Trophoblast cell (in vitro differentiated cells and primary cell): ENCODE results near the gene PADI4.

ENCODE experiments used
- DNase-seq, 2 donors: peaks; one replicate each; pipeline ENCODE4 v3.0.0-alpha.2; 2016
- H2AFZ ChIP-seq: 2 replicates; pipeline ENCODE4 v1.6.1; 2013; ENCODE audit warnings: low read length, moderate library complexity, mild to moderate bottlenecking; ENCODE audit not compliant: insufficient read depth, poor library complexity
- H2AK5ac ChIP-seq: 2 replicates; pipeline ENCODE4 v1.6.1; 2013; ENCODE audit warnings: mild to moderate bottlenecking, low read length
- H2BK120ac ChIP-seq: 2 replicates; pipeline ENCODE4 v1.6.1; 2013; ENCODE audit warnings: low read length, mild to moderate bottlenecking, moderate library complexity; ENCODE audit not compliant: insufficient read depth, poor library complexity
- H2BK12ac ChIP-seq: 2 replicates; pipeline ENCODE4 v1.6.1; 2013; ENCODE audit warnings: mild to moderate bottlenecking, low read length, moderate library complexity
- H2BK5ac ChIP-seq: 2 replicates; pipeline ENCODE4 v1.6.1; 2013; ENCODE audit warnings: low read length, low read depth, moderate library complexity, mild to moderate bottlenecking; ENCODE audit not compliant: poor library complexity
- H3K14ac ChIP-seq: 2 replicates; pipeline ENCODE4 v1.6.1; 2013; ENCODE audit warnings: mild to moderate bottlenecking, low read length
- H3K18ac ChIP-seq: 2 replicates; pipeline ENCODE4 v1.6.1; 2013; ENCODE audit warnings: mild to moderate bottlenecking, low read length
- H3K23ac ChIP-seq: 2 replicates; pipeline ENCODE4 v1.6.1; 2013; ENCODE audit warnings: low read length
- H3K27ac ChIP-seq: 2 replicates; pipeline ENCODE4 v1.5.1; 2013; ENCODE audit warnings: low read depth, mild to moderate bottlenecking, inconsistent platforms, low read length, moderate library complexity
- H3K27me3 ChIP-seq: 2 replicates; pipeline ENCODE4 v1.6.1; 2013; ENCODE audit warnings: inconsistent platforms, mild to moderate bottlenecking, low read length, moderate library complexity; ENCODE audit not compliant: insufficient read depth
- H3K36me3 ChIP-seq, 2 experiments: 1 replicate in 1 of 2; 2 replicates in 1 of 2; pipeline ENCODE4 v1.6.1; 2013; ENCODE audit warnings: low read length in 2 of 2, mild to moderate bottlenecking in 2 of 2, moderate library complexity in 1 of 2; ENCODE audit not compliant: insufficient read depth in 2 of 2, control insufficient read depth in 1 of 2
- H3K4ac ChIP-seq: 2 replicates; pipeline ENCODE4 v1.6.1; 2013; ENCODE audit warnings: low read depth, mild to moderate bottlenecking, low read length, moderate library complexity
- H3K4me1 ChIP-seq, 2 experiments: 1 replicate in 1 of 2; 2 replicates in 1 of 2; pipeline ENCODE4 v1.6.1; 2013; ENCODE audit warnings: low read length in 2 of 2, mild to moderate bottlenecking in 2 of 2, moderate library complexity in 1 of 2; ENCODE audit not compliant: insufficient read depth in 2 of 2, control insufficient read depth in 1 of 2
- H3K4me2 ChIP-seq: 2 replicates; pipeline ENCODE4 v1.6.1; 2013; ENCODE audit warnings: inconsistent platforms, mild to moderate bottlenecking, low read length, moderate library complexity
- H3K4me3 ChIP-seq: 2 replicates; pipeline ENCODE4 v1.5.1; 2013; ENCODE audit warnings: mild to moderate bottlenecking, low read depth, low read length, inconsistent platforms
- H3K79me1 ChIP-seq: one replicate; pipeline ENCODE4 v1.6.1; 2013; ENCODE audit warnings: low read length
- H3K79me2 ChIP-seq: 2 replicates; pipeline ENCODE4 v1.6.1; 2013; ENCODE audit warnings: low read length, mild to moderate bottlenecking; ENCODE audit not compliant: control insufficient read depth, insufficient read depth, poor library complexity
- H3K9ac ChIP-seq: 2 replicates; pipeline ENCODE4 v1.6.1; 2013; ENCODE audit warnings: mild to moderate bottlenecking, low read length
- H3K9me3 ChIP-seq: 2 replicates; pipeline ENCODE4 v1.6.1; 2013; ENCODE audit warnings: low read depth, mild to moderate bottlenecking, control low read depth, inconsistent platforms, low read length; ENCODE audit not compliant: insufficient read depth
- H4K12ac ChIP-seq: 2 replicates; pipeline ENCODE4 v1.6.1; 2013; ENCODE audit warnings: low read depth, mild to moderate bottlenecking, low read length, moderate library complexity
- H4K8ac ChIP-seq: 2 replicates; pipeline ENCODE4 v1.6.1; 2013; ENCODE audit warnings: low read depth, mild to moderate bottlenecking, low read length, moderate library complexity
- H4K91ac ChIP-seq: one replicate; pipeline ENCODE4 v1.6.1; 2013; ENCODE audit warnings: low read depth, mild to moderate bottlenecking, low read length, moderate library complexity
- WGBS: extraction: QIAGEN DNeasy Blood & Tissue Kit; methylation state at CpG from one replicate; pipeline ENCODE4 v1.1.7; 2013; ENCODE audit warnings: missing lambda C conversion rate; ENCODE audit not compliant: insufficient read length, insufficient coverage; ENCODE audit errors: extremely low coverage; 5-methylcytosine and 5-hydroxymethylcytosine counted together

The PADI4 gene

GRCh38 chr1:17355898-17356297 lies 47.9 kb downstream of the PADI4 start:
- H3K27ac ChIP-seq: no peak overlapping the region
- no peak overlapping the region for H2BK12ac ChIP-seq
- H4K91ac ChIP-seq: no peak overlapping the region
- H3K9ac ChIP-seq: no peak overlapping the region
- no peak overlapping the region for H2AK5ac ChIP-seq
- no peak overlapping the region for H2BK5ac ChIP-seq
- no peak overlapping the region for H3K4ac ChIP-seq
- no CpG with 5 or more reads among the region's 6 CpGs for WGBS
- no peak overlapping the region for H4K12ac ChIP-seq
- no peaks in the 10 kb centered on the region for H3K79me2 ChIP-seq
- H3K18ac ChIP-seq: no peak overlapping the region
- no peak overlapping the region for H3K23ac ChIP-seq
- no peak overlapping the region for H3K14ac ChIP-seq
- DNase-seq: no peak
- no peak overlapping the region for H3K4me3 ChIP-seq
- H3K36me3 ChIP-seq: no peaks in the 10 kb centered on the region
- H3K4me2 ChIP-seq: no peak overlapping the region
- H3K9me3 ChIP-seq: no peaks in the 10 kb centered on the region
- no peaks in the 10 kb centered on the region for H3K4me1 ChIP-seq
- no peak overlapping the region for H2BK120ac ChIP-seq
- H4K8ac ChIP-seq: no peak overlapping the region
- H2AFZ ChIP-seq: no peak overlapping the region
- H3K79me1 ChIP-seq: no peaks in the 10 kb centered on the region
- no peaks in the 10 kb centered on the region for H3K27me3 ChIP-seq

- Histone ChIP-seq H3K27me3 (no peaks in the 10 kb centered on the region), H3K18ac (no peak overlapping the region), H3K27ac (no peak overlapping the region), H3K4me3 (no peak overlapping the region), H3K36me3 (no peaks in the 10 kb centered on the region), H3K4me1 (no peaks in the 10 kb centered on the region), H3K4ac (no peak overlapping the region), H2AK5ac (no peak overlapping the region), H3K79me1 (no peaks in the 10 kb centered on the region), H2BK120ac (no peak overlapping the region), H4K8ac (no peak overlapping the region), H3K23ac (no peak overlapping the region), H2AFZ (no peak overlapping the region), H3K9me3 (no peaks in the 10 kb centered on the region), H4K12ac (no peak overlapping the region), H2BK5ac (no peak overlapping the region), H3K79me2 (no peaks in the 10 kb centered on the region), H3K4me2 (no peak overlapping the region), H4K91ac (no peak overlapping the region), H2BK12ac (no peak overlapping the region), H3K14ac (no peak overlapping the region), H3K9ac (no peak overlapping the region)
- no peak for DNase-seq
- WGBS: no CpG with 5 or more reads among the region's 12 CpGs
These were observed 48.5 kb downstream of the PADI4 start for GRCh38 chr1:17356387-17357026.

- H3K23ac ChIP-seq: no peak overlapping the region
These were observed 50.6 kb downstream of the PADI4 start for GRCh38 chr1:17358557-17358956.

GRCh38 chr1:17359031-17359430 lies 51.0 kb downstream of the PADI4 start:
- WGBS: no CpG with 5 or more reads among the region's 11 CpGs
- no peak overlapping the region for H3K14ac ChIP-seq
- H3K79me2 ChIP-seq: no peaks in the 10 kb centered on the region
- H3K4me2 ChIP-seq: no peak overlapping the region
- H3K9me3 ChIP-seq: no peaks in the 10 kb centered on the region
- H3K36me3 ChIP-seq: no peaks in the 10 kb centered on the region
- H3K79me1 ChIP-seq: no peaks in the 10 kb centered on the region
- no peak overlapping the region for H3K18ac ChIP-seq
- no peak for DNase-seq
- no peak overlapping the region for H3K4me3 ChIP-seq
- H3K27me3 ChIP-seq: no peaks in the 10 kb centered on the region
- H2BK12ac ChIP-seq: no peak overlapping the region
- H3K4me1 ChIP-seq: no peaks in the 10 kb centered on the region
- H2AFZ ChIP-seq: no peak overlapping the region
- no peak overlapping the region for H4K91ac ChIP-seq
- H2BK5ac ChIP-seq: no peak overlapping the region
- no peak overlapping the region for H2BK120ac ChIP-seq
- H3K23ac ChIP-seq: no peak overlapping the region
- H3K27ac ChIP-seq: no peak overlapping the region
- H3K4ac ChIP-seq: no peak overlapping the region
- no peak overlapping the region for H2AK5ac ChIP-seq
- no peak overlapping the region for H3K9ac ChIP-seq
- H4K12ac ChIP-seq: no peak overlapping the region
- no peak overlapping the region for H4K8ac ChIP-seq

More at GRCh38 chr1:17358557-17358956, 50.6 kb downstream of the PADI4 start:
- H3K4ac ChIP-seq: no peak overlapping the region
- no peaks in the 10 kb centered on the region for H3K4me1 ChIP-seq
- no peak overlapping the region for H2BK12ac ChIP-seq
- H3K4me2 ChIP-seq: no peak overlapping the region
- no peak overlapping the region for H4K91ac ChIP-seq
- no peak overlapping the region for H2AK5ac ChIP-seq
- no peak overlapping the region for H3K27ac ChIP-seq
- no peak overlapping the region for H3K18ac ChIP-seq
- H3K4me3 ChIP-seq: no peak overlapping the region
- no peaks in the 10 kb centered on the region for H3K9me3 ChIP-seq
- H2BK5ac ChIP-seq: no peak overlapping the region
- WGBS: no CpG with 5 or more reads among the region's 4 CpGs
- H2AFZ ChIP-seq: no peak overlapping the region
- H3K27me3 ChIP-seq: no peaks in the 10 kb centered on the region
- H3K79me1 ChIP-seq: no peaks in the 10 kb centered on the region
- no peak overlapping the region for H2BK120ac ChIP-seq
- no peak overlapping the region for H3K9ac ChIP-seq
- no peak overlapping the region for H3K14ac ChIP-seq
- no peak for DNase-seq
- no peaks in the 10 kb centered on the region for H3K36me3 ChIP-seq
- no peaks in the 10 kb centered on the region for H3K79me2 ChIP-seq
- no peak overlapping the region for H4K8ac ChIP-seq
- no peak overlapping the region for H4K12ac ChIP-seq
